IMR-90 (cell line): Measurements from ENCODE around the gene PARD3.

ENCODE experiments used
- CEBPB ChIP-seq: IDR thresholded peaks from 2 replicates; pipeline ENCODE4 v1.6.1; 2012; ENCODE audit warnings: low read depth, low read length, improper control_type of control experiment
- MAFK ChIP-seq: IDR thresholded peaks from 2 replicates; pipeline ENCODE4 v1.6.1; 2012; ENCODE audit warnings: low read depth, low read length, improper control_type of control experiment
- POLR2A ChIP-seq: IDR thresholded peaks from 2 replicates; pipeline ENCODE4 v1.6.1; 2012; ENCODE audit warnings: mild to moderate bottlenecking, low read depth, low read length
- RCOR1 ChIP-seq: IDR thresholded peaks from 2 replicates; pipeline ENCODE4 v1.6.1; 2012; ENCODE audit warnings: mild to moderate bottlenecking, low read length, improper control_type of control experiment; ENCODE audit not compliant: insufficient replicate concordance
- TF ChIP-seq, protein P1 (sequence below): conservative IDR thresholded peaks from 2 replicates; pipeline ENCODE4 v1.5.1; 2012; ENCODE audit warnings: mild to moderate bottlenecking, low read depth, low read length, improper control_type of control experiment
- TF ChIP-seq, protein P2 (sequence below): fragments of 150-350 bp; IDR thresholded peaks from 2 replicates; pipeline ENCODE4 v1.6.1; 2017; ENCODE audit warnings: mild to moderate bottlenecking, antibody characterized with exemption, low read length, low read depth

- no peak for TF ChIP-seq POLR2A
- TF ChIP-seq, protein P1, sequence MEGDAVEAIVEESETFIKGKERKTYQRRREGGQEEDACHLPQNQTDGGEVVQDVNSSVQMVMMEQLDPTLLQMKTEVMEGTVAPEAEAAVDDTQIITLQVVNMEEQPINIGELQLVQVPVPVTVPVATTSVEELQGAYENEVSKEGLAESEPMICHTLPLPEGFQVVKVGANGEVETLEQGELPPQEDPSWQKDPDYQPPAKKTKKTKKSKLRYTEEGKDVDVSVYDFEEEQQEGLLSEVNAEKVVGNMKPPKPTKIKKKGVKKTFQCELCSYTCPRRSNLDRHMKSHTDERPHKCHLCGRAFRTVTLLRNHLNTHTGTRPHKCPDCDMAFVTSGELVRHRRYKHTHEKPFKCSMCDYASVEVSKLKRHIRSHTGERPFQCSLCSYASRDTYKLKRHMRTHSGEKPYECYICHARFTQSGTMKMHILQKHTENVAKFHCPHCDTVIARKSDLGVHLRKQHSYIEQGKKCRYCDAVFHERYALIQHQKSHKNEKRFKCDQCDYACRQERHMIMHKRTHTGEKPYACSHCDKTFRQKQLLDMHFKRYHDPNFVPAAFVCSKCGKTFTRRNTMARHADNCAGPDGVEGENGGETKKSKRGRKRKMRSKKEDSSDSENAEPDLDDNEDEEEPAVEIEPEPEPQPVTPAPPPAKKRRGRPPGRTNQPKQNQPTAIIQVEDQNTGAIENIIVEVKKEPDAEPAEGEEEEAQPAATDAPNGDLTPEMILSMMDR, result no peak
- TF ChIP-seq RCOR1, result no peak
- TF ChIP-seq, protein P2, sequence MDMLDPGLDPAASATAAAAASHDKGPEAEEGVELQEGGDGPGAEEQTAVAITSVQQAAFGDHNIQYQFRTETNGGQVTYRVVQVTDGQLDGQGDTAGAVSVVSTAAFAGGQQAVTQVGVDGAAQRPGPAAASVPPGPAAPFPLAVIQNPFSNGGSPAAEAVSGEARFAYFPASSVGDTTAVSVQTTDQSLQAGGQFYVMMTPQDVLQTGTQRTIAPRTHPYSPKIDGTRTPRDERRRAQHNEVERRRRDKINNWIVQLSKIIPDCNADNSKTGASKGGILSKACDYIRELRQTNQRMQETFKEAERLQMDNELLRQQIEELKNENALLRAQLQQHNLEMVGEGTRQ, result no peak
- TF ChIP-seq MAFK, result no peak
- TF ChIP-seq CEBPB, result no peak
Measured at GRCh38 chr10:34486008-34486407, 329.1 kb downstream of the PARD3 start.
